Colonic mucosa (tissue), 4 donors: ENCODE results near the gene SLC19A1. TPM values are rescaled to one million over a fixed set of nuclear protein-coding genes. Genes with fewer than 3 reads are reported as not detected.

Experiments
- DNase-seq: peaks from one replicate; pipeline ENCODE4 v3.0.0-alpha.2; 2020
- H3K27ac ChIP-seq: fragments of 200-600 bp; one replicate; pipeline ENCODE4 v1.8.0; 2021
- H3K27me3 ChIP-seq: fragments of 200-600 bp; one replicate; pipeline ENCODE4 v1.8.0; 2021
- H3K36me3 ChIP-seq: fragments of 200-600 bp; one replicate; pipeline ENCODE4 v1.8.0; 2021
- H3K4me1 ChIP-seq: fragments of 200-600 bp; one replicate; pipeline ENCODE4 v1.8.0; 2021; ENCODE audit warnings: mild to moderate bottlenecking
- H3K4me3 ChIP-seq: fragments of 200-600 bp; one replicate; pipeline ENCODE4 v1.8.0; 2021
- H3K9ac ChIP-seq, 2 donors: one replicate each; pipeline ENCODE4 v1.7.0; 2013; ENCODE audit warnings: control low read depth in 2 of 2, low read depth in 2 of 2, low read length in 2 of 2
- H3K9me3 ChIP-seq: fragments of 200-600 bp; one replicate; pipeline ENCODE4 v1.8.0; 2021
- intact Hi-C: fragments of 100-400 bp; cut with DNase I; formaldehyde crosslinking; loops from one replicate; pipeline ENCODE4 v1.14.1; 2022
- total RNA-seq, 2 donors: library from RNA; stranded (reverse); fragmentation: NEBNext Ultra II Directional in 1 of 2; extraction: Animal tissue kit (Norgen Biotek cat#: 25700) in 1 of 2; gene quantifications; one replicate each; pipeline ENCODE4 v1.2.1, GENCODE V29; 2021
- TF ChIP-seq, protein P1 (sequence below): fragments of 200-600 bp; IDR thresholded peaks from one replicate; pipeline ENCODE4 v1.8.0; 2022; ENCODE audit warnings: antibody characterized with exemption, mild to moderate bottlenecking
- donor health status: healthy.
- donor health status: DM: no; HTN: no; CAD: no.
- donor health status: DM: no; HTN: no; CAD: no.

The SLC19A1 gene
- total RNA-seq, 2 donors from 2014 or later, result 10.7 to 25.3 TPM

DNA sequence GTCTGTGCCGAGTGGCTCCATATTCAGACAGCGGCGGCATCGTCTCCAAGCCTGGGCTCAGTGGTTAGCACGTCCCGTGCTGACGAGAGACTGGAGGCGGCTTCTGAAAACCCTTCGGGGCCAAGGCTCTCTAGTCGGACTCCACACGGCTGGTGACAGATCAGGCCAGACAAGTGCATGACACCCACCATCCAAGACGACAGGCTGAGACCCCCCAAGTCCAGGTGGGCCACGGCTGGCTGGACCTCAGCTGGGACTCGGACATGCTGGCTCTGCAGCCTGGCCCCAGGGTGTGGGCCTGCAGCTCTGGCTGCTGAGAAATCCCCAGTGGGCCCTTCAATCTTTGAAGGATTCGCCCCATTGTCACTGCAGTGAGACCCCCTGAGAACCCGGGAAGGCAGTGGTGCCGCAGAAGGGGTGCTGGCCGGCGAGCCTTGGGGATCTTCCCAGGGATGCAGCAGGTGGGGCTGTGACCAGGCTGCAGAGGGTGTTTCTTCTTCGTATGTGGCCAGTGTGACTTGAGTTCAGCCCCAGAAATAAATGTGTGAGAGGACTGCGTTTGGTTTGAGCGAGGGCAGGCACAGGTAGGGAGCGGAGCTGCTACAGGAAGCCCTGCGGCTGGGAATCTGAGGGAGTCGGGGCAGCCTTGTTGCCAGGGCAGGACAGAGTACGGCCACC, 15.9 kb upstream of the SLC19A1 start:
- no peak for DNase-seq
- no peaks in the 10 kb centered on the region for H3K9me3 ChIP-seq
- H3K27ac ChIP-seq, result no peak overlapping the region
- H3K4me1 ChIP-seq, result peaks cover 5% of the 10 kb centered on the region
- no peaks in the 10 kb centered on the region for H3K36me3 ChIP-seq
- no peaks in the 10 kb centered on the region for H3K27me3 ChIP-seq
- no peak overlapping the region for H3K9ac ChIP-seq
- H3K4me3 ChIP-seq, result no peak overlapping the region
- intact Hi-C loops, result loop anchor here (5.0 kb wide), 2 partner anchors 39 to 259 kb away; no protein-coding TSS in a partner anchor
- TF ChIP-seq, protein P1, sequence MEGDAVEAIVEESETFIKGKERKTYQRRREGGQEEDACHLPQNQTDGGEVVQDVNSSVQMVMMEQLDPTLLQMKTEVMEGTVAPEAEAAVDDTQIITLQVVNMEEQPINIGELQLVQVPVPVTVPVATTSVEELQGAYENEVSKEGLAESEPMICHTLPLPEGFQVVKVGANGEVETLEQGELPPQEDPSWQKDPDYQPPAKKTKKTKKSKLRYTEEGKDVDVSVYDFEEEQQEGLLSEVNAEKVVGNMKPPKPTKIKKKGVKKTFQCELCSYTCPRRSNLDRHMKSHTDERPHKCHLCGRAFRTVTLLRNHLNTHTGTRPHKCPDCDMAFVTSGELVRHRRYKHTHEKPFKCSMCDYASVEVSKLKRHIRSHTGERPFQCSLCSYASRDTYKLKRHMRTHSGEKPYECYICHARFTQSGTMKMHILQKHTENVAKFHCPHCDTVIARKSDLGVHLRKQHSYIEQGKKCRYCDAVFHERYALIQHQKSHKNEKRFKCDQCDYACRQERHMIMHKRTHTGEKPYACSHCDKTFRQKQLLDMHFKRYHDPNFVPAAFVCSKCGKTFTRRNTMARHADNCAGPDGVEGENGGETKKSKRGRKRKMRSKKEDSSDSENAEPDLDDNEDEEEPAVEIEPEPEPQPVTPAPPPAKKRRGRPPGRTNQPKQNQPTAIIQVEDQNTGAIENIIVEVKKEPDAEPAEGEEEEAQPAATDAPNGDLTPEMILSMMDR, result no peak

DNA sequence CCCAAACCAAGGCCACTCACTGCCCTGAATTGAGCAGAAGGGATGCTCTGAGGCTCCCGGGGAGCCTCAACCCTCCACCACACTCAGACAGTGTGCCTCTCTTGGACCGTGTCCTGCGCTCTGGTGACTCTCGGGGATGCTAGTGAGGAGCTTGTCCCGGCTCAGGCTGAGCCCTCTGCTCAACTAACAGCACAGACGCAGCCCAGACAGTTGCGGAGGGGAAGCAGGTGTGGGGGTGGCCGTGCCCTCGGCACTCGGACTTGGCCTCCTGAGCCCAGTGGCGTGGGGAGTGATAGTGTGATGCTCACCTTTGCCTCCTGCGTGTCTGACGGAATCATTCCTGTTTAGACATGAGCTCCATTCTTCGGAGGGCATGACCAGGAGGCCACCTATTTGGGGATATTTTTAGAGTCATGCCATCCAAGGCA, 15.4 kb upstream of the SLC19A1 start:
- H3K9ac ChIP-seq, result no peak overlapping the region
- H3K27me3 ChIP-seq, result no peaks in the 10 kb centered on the region
- no peaks in the 10 kb centered on the region for H3K36me3 ChIP-seq
- intact Hi-C loops, result loop anchor here (5.0 kb wide), 2 partner anchors 40 to 260 kb away; no protein-coding TSS in a partner anchor
- no peak for DNase-seq
- no peak overlapping the region for H3K4me3 ChIP-seq
- H3K9me3 ChIP-seq, result no peaks in the 10 kb centered on the region
- H3K4me1 ChIP-seq, result peaks cover 5% of the 10 kb centered on the region
- TF ChIP-seq, protein P1, result no peak
- no peak overlapping the region for H3K27ac ChIP-seq

GRCh38 chr21:45556645-45557615, 14.7 kb upstream of the SLC19A1 start:
- intact Hi-C loops, result loop anchor here (5.0 kb wide), 2 partner anchors 40 to 260 kb away; no protein-coding TSS in a partner anchor
- TF ChIP-seq, protein P1, result no peak
- peaks cover 5% of the 10 kb centered on the region for H3K4me1 ChIP-seq
- no peak overlapping the region for H3K4me3 ChIP-seq
- H3K27ac ChIP-seq, result no peak overlapping the region
- H3K36me3 ChIP-seq, result no peaks in the 10 kb centered on the region
- H3K9me3 ChIP-seq, result no peaks in the 10 kb centered on the region
- DNase-seq, result no peak
- no peak overlapping the region for H3K9ac ChIP-seq
- no peaks in the 10 kb centered on the region for H3K27me3 ChIP-seq

DNA sequence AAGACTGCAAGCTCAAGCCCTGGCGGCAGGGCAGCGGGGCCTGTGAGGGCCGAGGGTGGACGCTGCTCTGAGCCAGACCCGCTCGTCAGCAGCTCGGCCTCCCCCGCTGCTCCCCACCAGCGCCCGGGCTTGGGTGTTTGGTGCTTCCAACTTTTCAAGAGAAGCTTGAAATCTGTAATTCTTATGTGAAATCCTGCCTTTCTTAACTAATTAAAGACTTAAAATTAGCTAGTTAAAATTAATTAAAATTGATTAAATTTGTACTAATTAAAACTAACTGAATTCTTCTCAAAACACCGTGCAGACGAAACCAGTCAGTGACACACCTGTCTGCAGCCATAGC, 14.0 kb upstream of the SLC19A1 start:
- TF ChIP-seq, protein P1, result no peak
- Histone ChIP-seq H3K36me3 (no peaks in the 10 kb centered on the region), H3K4me3 (no peak overlapping the region), H3K27ac (no peak overlapping the region), H3K27me3 (no peaks in the 10 kb centered on the region), H3K9me3 (no peaks in the 10 kb centered on the region), H3K4me1 (peaks cover 5% of the 10 kb centered on the region), H3K9ac (no peak overlapping the region)
- intact Hi-C loops, result loop anchor here (5.0 kb wide), 2 partner anchors 41 to 261 kb away; no protein-coding TSS in a partner anchor
- no peak for DNase-seq

GRCh38 chr21:45555557-45556301, 13.5 kb upstream of the SLC19A1 start:
- peaks cover 5% of the 10 kb centered on the region for H3K4me1 ChIP-seq
- H3K9ac ChIP-seq, result peak overlapping the region; percentile 60 to 66
- intact Hi-C loops, result loop anchor here (5.0 kb wide), 2 partner anchors 42 to 262 kb away; no protein-coding TSS in a partner anchor
- H3K4me3 ChIP-seq, result peak overlapping the region; percentile 52
- no peaks in the 10 kb centered on the region for H3K27me3 ChIP-seq
- DNase-seq, result peak; percentile 84
- no peaks in the 10 kb centered on the region for H3K9me3 ChIP-seq
- TF ChIP-seq, protein P1, result peak; percentile 77
- H3K27ac ChIP-seq, result peak overlapping the region; percentile 73
- H3K36me3 ChIP-seq, result no peaks in the 10 kb centered on the region
